H1 (cell line): ENCODE data around the gene MAOB. TPM values are rescaled to one million over a fixed set of nuclear protein-coding genes. Genes with fewer than 3 reads are reported as not detected.

Experiments used
- CTCF ChIA-PET: fragments of 300-600 bp; sonication (Branson Sonifier 250); formaldehyde crosslinking; loops from one replicate; lab custom pipeline; 2021; ENCODE audit not compliant: partially characterized antibody; lab: Charles Lee
- POLR2A ChIA-PET: fragments of 300-600 bp; sonication (Branson Sonifier 250); formaldehyde crosslinking; loops from one replicate; lab custom pipeline; 2021; ENCODE audit warnings: inconsistent platforms; ENCODE audit not compliant: partially characterized antibody; lab: Charles Lee
- DNase-seq, 2 experiments: peaks; one replicate each; pipeline versions ENCODE4 v3.0.0 to v3.0.0-alpha.2; 2010 to 2022; ENCODE audit warnings: low spot score in 2 of 2, low read depth in 1 of 2, mixed read lengths in 1 of 2
- FAIRE-seq: peaks from 2 replicates; lab custom pipeline; 2011; peaks lifted over from hg19 to GRCh38; lab: Jason Lieb, UNC
- H2AFZ ChIP-seq: 2 replicates; pipeline ENCODE4 v1.8.1; 2012; ENCODE audit warnings: low read length, inconsistent platforms
- H2AK5ac ChIP-seq: 2 replicates; pipeline ENCODE4 v1.6.1; 2013; ENCODE audit warnings: low read depth, low read length
- H2BK120ac ChIP-seq: replicated peaks from 2 replicates; pipeline ENCODE3; 2013; ENCODE audit warnings: low read depth, low read length, inconsistent platforms
- H2BK12ac ChIP-seq: 2 replicates; pipeline ENCODE4 v1.6.1; 2013; ENCODE audit warnings: low read depth, low read length
- H2BK15ac ChIP-seq: 2 replicates; pipeline ENCODE4 v1.6.1; 2013; ENCODE audit warnings: low read length
- H2BK20ac ChIP-seq: 2 replicates; pipeline ENCODE4 v1.6.1; 2013; ENCODE audit warnings: low read length
- H2BK5ac ChIP-seq: 2 replicates; pipeline ENCODE4 v1.6.1; 2013; ENCODE audit warnings: low read depth, low read length
- H3K14ac ChIP-seq: 2 replicates; pipeline ENCODE4 v1.6.1; 2013; ENCODE audit warnings: inconsistent platforms; ENCODE audit not compliant: insufficient read length
- H3K18ac ChIP-seq: 2 replicates; pipeline ENCODE4 v1.6.1; 2013; ENCODE audit warnings: low read length; ENCODE audit errors: extremely low read depth
- H3K23ac ChIP-seq: 2 replicates; pipeline ENCODE4 v1.6.1; 2013; ENCODE audit warnings: inconsistent platforms; ENCODE audit not compliant: insufficient read length
- H3K23me2 ChIP-seq: 2 replicates; pipeline ENCODE4 v1.6.1; 2013; ENCODE audit warnings: low read depth, low read length
- H3K27ac ChIP-seq: 2 replicates; pipeline ENCODE4 v1.6.1; 2011; ENCODE audit warnings: low read depth, low read length, inconsistent platforms
- H3K27me3 ChIP-seq, 4 experiments: replicated peaks in 1 of 4; 1 replicate in 1 of 4; 2 replicates in 3 of 4; pipeline versions ENCODE4 v1.6.1 to v1.8.1; 2011 to 2013; ENCODE audit warnings: low read length in 3 of 4, mild to moderate bottlenecking in 3 of 4, inconsistent platforms in 2 of 4, mixed read lengths in 2 of 4, moderate library complexity in 1 of 4; ENCODE audit not compliant: control insufficient read depth in 3 of 4, insufficient read depth in 3 of 4; ENCODE audit errors: extremely low read depth in 1 of 4
- H3K36me3 ChIP-seq, 4 experiments: 2 replicates each; pipeline versions ENCODE4 v1.6.1 to v1.8.1; 2011 to 2013; ENCODE audit warnings: mild to moderate bottlenecking in 4 of 4, low read length in 3 of 4, moderate library complexity in 2 of 4, control low read depth in 1 of 4, inconsistent platforms in 1 of 4; ENCODE audit not compliant: insufficient read depth in 4 of 4, control insufficient read depth in 2 of 4
- H3K4ac ChIP-seq: replicated peaks from 2 replicates; pipeline ENCODE3; 2013; ENCODE audit warnings: low read length, low read depth, mixed read lengths, inconsistent platforms; ENCODE audit not compliant: insufficient read length
- H3K4me1 ChIP-seq, 4 experiments: replicated peaks in 1 of 4; 1 replicate in 1 of 4; 2 replicates in 3 of 4; pipeline versions ENCODE4 v1.6.1 to v1.8.1; 2011 to 2013; ENCODE audit warnings: low read length in 3 of 4, inconsistent platforms in 2 of 4, mixed read lengths in 1 of 4; ENCODE audit not compliant: insufficient read depth in 4 of 4, control insufficient read depth in 3 of 4
- H3K4me2 ChIP-seq, 2 experiments: 2 replicates each; pipeline versions ENCODE4 v1.6.1 to v1.8.1; 2011 to 2013; ENCODE audit warnings: low read depth in 2 of 2, low read length in 2 of 2, control low read depth in 1 of 2, inconsistent platforms in 1 of 2, mild to moderate bottlenecking in 1 of 2; ENCODE audit not compliant: insufficient read depth in 1 of 2
- H3K4me3 ChIP-seq, 4 experiments: fragments of 200-600, 300-600 bp in 1 of 4; sonication (generic), shearing (Covaris generic), sonication (Bioruptor Twin) in 1 of 4; 2 replicates each; pipeline versions ENCODE4 v1.5.1 to v1.8.1; 2011 to 2016; ENCODE audit warnings: low read length in 4 of 4, low read depth in 3 of 4, control low read depth in 2 of 4, inconsistent platforms in 2 of 4, mild to moderate bottlenecking in 2 of 4, mixed read lengths in 1 of 4, moderate library complexity in 1 of 4; ENCODE audit not compliant: insufficient read depth in 2 of 4; ENCODE audit errors: extremely low read depth in 1 of 4
- H3K56ac ChIP-seq: replicated peaks from 2 replicates; pipeline ENCODE3; 2013; ENCODE audit warnings: low read depth, mild to moderate bottlenecking, mixed read lengths, low read length, inconsistent platforms; ENCODE audit not compliant: insufficient read length
- H3K79me1 ChIP-seq: 2 replicates; pipeline ENCODE4 v1.6.1; 2013; ENCODE audit warnings: low read depth, low read length, control low read depth
- H3K79me2 ChIP-seq, 2 experiments: 2 replicates each; pipeline versions ENCODE4 v1.6.1 to v1.8.1; 2012 to 2013; ENCODE audit warnings: low read length in 2 of 2, mild to moderate bottlenecking in 2 of 2, inconsistent platforms in 1 of 2; ENCODE audit not compliant: insufficient read depth in 2 of 2, control insufficient read depth in 1 of 2
- H3K9ac ChIP-seq, 4 experiments: replicated peaks in 1 of 4; 1 replicate in 1 of 4; 2 replicates in 3 of 4; pipeline versions ENCODE4 v1.6.1 to v1.8.1; 2011 to 2013; ENCODE audit warnings: low read depth in 3 of 4, low read length in 3 of 4, control low read depth in 2 of 4, mild to moderate bottlenecking in 2 of 4, moderate library complexity in 2 of 4, inconsistent platforms in 1 of 4; ENCODE audit errors: extremely low read depth in 1 of 4
- H3K9me3 ChIP-seq, 2 experiments: 2 replicates each; pipeline versions ENCODE4 v1.6.1 to v1.8.1; 2012 to 2013; ENCODE audit warnings: mild to moderate bottlenecking in 2 of 2, moderate library complexity in 2 of 2, control low read depth in 1 of 2, inconsistent platforms in 1 of 2, low read depth in 1 of 2, low read length in 1 of 2, mixed read lengths in 1 of 2; ENCODE audit not compliant: insufficient read depth in 2 of 2
- H4K20me1 ChIP-seq, 2 experiments: replicated peaks in 1 of 2; 2 replicates each; pipeline versions ENCODE3 to v1.8.1; 2011 to 2013; ENCODE audit warnings: inconsistent platforms in 2 of 2, low read length in 2 of 2, mild to moderate bottlenecking in 1 of 2; ENCODE audit not compliant: insufficient read depth in 2 of 2, control insufficient read depth in 1 of 2
- H4K5ac ChIP-seq: 2 replicates; pipeline ENCODE4 v1.6.1; 2013; ENCODE audit warnings: low read length, low read depth, mixed read lengths, inconsistent platforms; ENCODE audit not compliant: insufficient read length
- H4K8ac ChIP-seq: 2 replicates; pipeline ENCODE4 v1.8.0; 2013; ENCODE audit warnings: mild to moderate bottlenecking, moderate library complexity, low read length, inconsistent platforms; ENCODE audit not compliant: insufficient read depth; ENCODE audit errors: extremely low read depth
- H4K91ac ChIP-seq: replicated peaks from 2 replicates; pipeline ENCODE3; 2013; ENCODE audit warnings: low read length, mixed read lengths, inconsistent platforms; ENCODE audit not compliant: insufficient read length
- BCL11A ChIP-seq, 2 experiments: IDR thresholded peaks; one replicate each; pipeline ENCODE4 v1.6.1; 2011; ENCODE audit warnings: low read depth in 2 of 2, low read length in 2 of 2, mild to moderate bottlenecking in 2 of 2
- CBX5 ChIP-seq: fragments of 300-800, 300-1000 bp; sonication (generic); IDR thresholded peaks from 2 replicates; pipeline ENCODE4 v1.7.1; 2016; ENCODE audit warnings: antibody characterized with exemption, low read length, low read depth
- FOSL1 ChIP-seq: IDR thresholded peaks from 2 replicates; pipeline ENCODE4 v1.6.1; 2011; ENCODE audit warnings: mild to moderate bottlenecking, low read depth, low read length, moderate library complexity; ENCODE audit not compliant: insufficient read depth
- GTF2F1 ChIP-seq: IDR thresholded peaks from 2 replicates; pipeline ENCODE4 v1.6.1; 2012; ENCODE audit warnings: low read depth, low read length, improper control_type of control experiment, borderline replicate concordance
- KDM1A ChIP-seq: fragments of 200-600, 300-600 bp; sonication (generic); IDR thresholded peaks from 2 replicates; pipeline ENCODE4 v1.7.1; 2016; ENCODE audit warnings: mild to moderate bottlenecking, low read length, borderline replicate concordance
- KDM5A ChIP-seq: fragments of 200-600 bp; IDR thresholded peaks from 2 replicates; pipeline ENCODE4 v1.7.1; 2012; ENCODE audit warnings: mild to moderate bottlenecking, low read length, inconsistent platforms, mixed read lengths
- PHF8 ChIP-seq: fragments of 200-600 bp; sonication (generic); conservative IDR thresholded peaks from 2 replicates; pipeline ENCODE4 v1.7.1; 2012; ENCODE audit warnings: low read depth, mild to moderate bottlenecking, inconsistent platforms, low read length, moderate library complexity
- POU5F1 ChIP-seq: IDR thresholded peaks from 2 replicates; pipeline ENCODE4 v1.6.1; 2011; ENCODE audit warnings: low read depth, mild to moderate bottlenecking, low read length, moderate library complexity
- RAD21 ChIP-seq, 2 experiments: IDR thresholded peaks in 1 of 2; conservative IDR thresholded peaks in 1 of 2; 2 replicates each; pipeline ENCODE4 v1.6.1; 2011; ENCODE audit warnings: low read depth in 2 of 2, low read length in 2 of 2, improper control_type of control experiment in 1 of 2, inconsistent platforms in 1 of 2, mild to moderate bottlenecking in 1 of 2, moderate library complexity in 1 of 2
- RFX5 ChIP-seq: IDR thresholded peaks from 2 replicates; pipeline ENCODE4 v1.6.1; 2011; ENCODE audit warnings: low read depth, low read length, improper control_type of control experiment, borderline replicate concordance
- SP1 ChIP-seq: IDR thresholded peaks from 2 replicates; pipeline ENCODE4 v1.6.1; 2011; ENCODE audit warnings: low read depth, low read length
- ZNF274 ChIP-seq: IDR thresholded peaks from 2 replicates; pipeline ENCODE4 v1.7.0; 2012; ENCODE audit warnings: low read length, borderline replicate concordance; ENCODE audit errors: extremely low read depth
- WGBS, 2 experiments: shearing (Covaris generic) in 1 of 2; methylation state at CpG; one replicate each; pipeline versions ENCODE4 v1.1.6 to v1.1.7; 2013 to 2015; ENCODE audit warnings: low lambda C conversion rate in 2 of 2, mixed read lengths in 2 of 2, inconsistent platforms in 1 of 2, low coverage in 1 of 2, missing lambda C conversion rate in 1 of 2; ENCODE audit not compliant: insufficient replicate concordance in 2 of 2, insufficient coverage in 1 of 2, insufficient read length in 1 of 2; ENCODE audit errors: extremely low coverage in 1 of 2, missing lambda C conversion rate in 1 of 2; 5-methylcytosine and 5-hydroxymethylcytosine counted together
- polyA plus RNA-seq, 7 experiments: library from polyadenylated mRNA; depleted of rRNA in 3 of 7; stranded (reverse) in 5 of 7; unstranded in 2 of 7; fragments of >200 nt in 5 of 7; fragments of 200-250 nt in 2 of 7; gene quantifications; 1 replicate in 5 of 7; 2 replicates in 1 of 7; 4 replicates in 1 of 7; pipeline versions ENCODE4 v1.2.1 to v1.2.3, GENCODE V29; 2011 to 2013; ENCODE audit warnings: missing spikeins in 2 of 7, mixed read lengths in 2 of 7
- total RNA-seq: library from RNA; stranded (reverse); fragmentation: NEBNext Ultra II Directional; extraction: Animal tissue kit (Norgen Biotek cat#: 25700); gene quantifications from 2 replicates; pipeline ENCODE4 v1.2.1, GENCODE V29; 2021

Gene MAOB
- total and polyA plus RNA-seq, 2 of the 8 experiments (the other 6 are each of a cell fraction or from before 2014, with no cell fraction given) = 0.73 to 1.1 TPM

- H4K20me1 ChIP-seq = no peaks in the 10 kb centered on the region
- no peak overlapping the region for H2BK20ac ChIP-seq
- TF ChIP-seq KDM5A (no peak), RAD21 (IDR thresholded peaks at IDR 0.05 in 1 of 2, conservative IDR thresholded peaks at IDR 0.05 in 1 of 2; ENCODE audit: low read depth in 2 of 2, low read length in 2 of 2) (no peak), FOSL1 (no peak), PHF8 (no peak), SP1 (no peak), GTF2F1 (no peak), POU5F1 (no peak), RFX5 (no peak), KDM1A (no peak), ZNF274 (no peak), BCL11A (IDR thresholded peaks at IDR 0.05; ENCODE audit: low read depth in 2 of 2, low read length in 2 of 2) (no peak), CBX5 (no peak)
- H3K14ac ChIP-seq = no peak overlapping the region
- no peak overlapping the region for H2BK5ac ChIP-seq
- no peak overlapping the region for H4K8ac ChIP-seq
- no peak overlapping the region for H2BK12ac ChIP-seq
- H3K23me2 ChIP-seq = no peaks in the 10 kb centered on the region
- no peak overlapping the region for H3K9ac ChIP-seq
- H4K91ac ChIP-seq = no peak overlapping the region
- no peaks in the 10 kb centered on the region for H3K27me3 ChIP-seq
- ChIA-PET CTCF (no interaction called here), POLR2A (no interaction called here)
- H3K4me1 ChIP-seq = no peaks in the 10 kb centered on the region
- H2BK120ac ChIP-seq = no peak overlapping the region
- H3K18ac ChIP-seq = no peak overlapping the region
- H3K36me3 ChIP-seq = no peaks in the 10 kb centered on the region
- WGBS, 2 experiments = 93% methylated on average over 3 of the region's 3 CpGs; no CpG with 5 or more reads in 1 of the 2 experiments
- H2BK15ac ChIP-seq = no peak overlapping the region
- H3K27ac ChIP-seq = no peak overlapping the region
- H3K4me2 ChIP-seq = no peak overlapping the region
- no peaks in the 10 kb centered on the region for H3K79me2 ChIP-seq
- no peak overlapping the region for H2AFZ ChIP-seq
- H3K4ac ChIP-seq = no peak overlapping the region
- no peaks in the 10 kb centered on the region for H3K9me3 ChIP-seq
- H3K56ac ChIP-seq = no peak overlapping the region
- H4K5ac ChIP-seq = no peak overlapping the region
- H3K23ac ChIP-seq = no peak overlapping the region
- FAIRE-seq (no peak), DNase-seq (no peak)
- no peak overlapping the region for H2AK5ac ChIP-seq
- H3K4me3 ChIP-seq = no peak overlapping the region
- H3K79me1 ChIP-seq = no peaks in the 10 kb centered on the region
Observed at GRCh38 chrX:43720082-43720481, 162.2 kb downstream of the MAOB start.
